Vagina (tissue), 2 donors: ENCODE data around the gene GOSR2.
"Not testable (repeated sequence)": the region's sequence is repeated elsewhere in the genome, so short reads cannot be mapped to it uniquely, and the experiment has no call there.

ENCODE experiments used
- POLR2A ChIP-seq, 2 donors: fragments of 450-650 bp; IDR thresholded peaks; one replicate each; pipeline ENCODE4 v1.6.1; 2017; ENCODE audit warnings: antibody characterized with exemption in 2 of 2, mild to moderate bottlenecking in 2 of 2, moderate library complexity in 2 of 2
- POLR2AphosphoS5 ChIP-seq, 2 donors: sonication (generic); formaldehyde crosslinking; IDR thresholded peaks; one replicate each; pipeline ENCODE4 v1.9.0; 2017; ENCODE audit warnings: antibody characterized with exemption in 2 of 2, mild to moderate bottlenecking in 2 of 2, low read depth in 1 of 2; ENCODE audit not compliant: insufficient read depth in 1 of 2
- TF ChIP-seq, protein P1 (sequence below), 3 experiments: fragments of 450-650 bp in 2 of 3; fragments of 200-600 bp in 1 of 3; sonication (generic) in 1 of 3; IDR thresholded peaks; one replicate each; pipeline ENCODE4 v1.5.1; 2017 to 2019; ENCODE audit warnings: antibody characterized with exemption in 3 of 3, mild to moderate bottlenecking in 2 of 3, moderate library complexity in 2 of 3

DNA sequence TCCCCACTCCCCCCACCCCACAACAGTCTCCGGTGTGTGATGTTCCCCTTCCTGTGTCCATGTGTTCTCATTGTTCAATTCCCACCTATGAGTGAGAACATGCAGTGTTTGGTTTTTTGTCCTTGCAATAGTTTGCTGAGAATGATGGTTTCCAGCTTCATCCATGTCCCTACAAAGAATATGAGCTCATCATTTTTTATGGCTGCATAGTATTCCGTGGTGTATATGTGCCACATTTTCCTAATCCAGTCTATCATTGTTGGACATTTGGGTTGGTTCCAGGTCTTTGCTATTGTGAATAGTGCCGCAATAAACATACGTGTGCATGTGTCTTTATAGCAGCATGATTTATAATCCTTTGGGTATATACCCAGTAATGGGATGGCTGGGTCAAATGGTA lies 30.2 kb downstream of the GOSR2 start:
- TF ChIP-seq, protein P1, sequence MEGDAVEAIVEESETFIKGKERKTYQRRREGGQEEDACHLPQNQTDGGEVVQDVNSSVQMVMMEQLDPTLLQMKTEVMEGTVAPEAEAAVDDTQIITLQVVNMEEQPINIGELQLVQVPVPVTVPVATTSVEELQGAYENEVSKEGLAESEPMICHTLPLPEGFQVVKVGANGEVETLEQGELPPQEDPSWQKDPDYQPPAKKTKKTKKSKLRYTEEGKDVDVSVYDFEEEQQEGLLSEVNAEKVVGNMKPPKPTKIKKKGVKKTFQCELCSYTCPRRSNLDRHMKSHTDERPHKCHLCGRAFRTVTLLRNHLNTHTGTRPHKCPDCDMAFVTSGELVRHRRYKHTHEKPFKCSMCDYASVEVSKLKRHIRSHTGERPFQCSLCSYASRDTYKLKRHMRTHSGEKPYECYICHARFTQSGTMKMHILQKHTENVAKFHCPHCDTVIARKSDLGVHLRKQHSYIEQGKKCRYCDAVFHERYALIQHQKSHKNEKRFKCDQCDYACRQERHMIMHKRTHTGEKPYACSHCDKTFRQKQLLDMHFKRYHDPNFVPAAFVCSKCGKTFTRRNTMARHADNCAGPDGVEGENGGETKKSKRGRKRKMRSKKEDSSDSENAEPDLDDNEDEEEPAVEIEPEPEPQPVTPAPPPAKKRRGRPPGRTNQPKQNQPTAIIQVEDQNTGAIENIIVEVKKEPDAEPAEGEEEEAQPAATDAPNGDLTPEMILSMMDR (IDR thresholded peaks at IDR 0.05) = not testable (repeated sequence)
- TF ChIP-seq POLR2A (IDR thresholded peaks at IDR 0.05); POLR2AphosphoS5 (IDR thresholded peaks at IDR 0.05; ENCODE audit: insufficient read depth in 1 of 2, low read depth in 1 of 2): not testable (repeated sequence)
